ENCODE measurements around the gene PRPF4.
"Not testable (repeated sequence)": the region's sequence is repeated elsewhere in the genome, so short reads cannot be mapped to it uniquely, and the experiment has no call there.

Gene PRPF4

DNA sequence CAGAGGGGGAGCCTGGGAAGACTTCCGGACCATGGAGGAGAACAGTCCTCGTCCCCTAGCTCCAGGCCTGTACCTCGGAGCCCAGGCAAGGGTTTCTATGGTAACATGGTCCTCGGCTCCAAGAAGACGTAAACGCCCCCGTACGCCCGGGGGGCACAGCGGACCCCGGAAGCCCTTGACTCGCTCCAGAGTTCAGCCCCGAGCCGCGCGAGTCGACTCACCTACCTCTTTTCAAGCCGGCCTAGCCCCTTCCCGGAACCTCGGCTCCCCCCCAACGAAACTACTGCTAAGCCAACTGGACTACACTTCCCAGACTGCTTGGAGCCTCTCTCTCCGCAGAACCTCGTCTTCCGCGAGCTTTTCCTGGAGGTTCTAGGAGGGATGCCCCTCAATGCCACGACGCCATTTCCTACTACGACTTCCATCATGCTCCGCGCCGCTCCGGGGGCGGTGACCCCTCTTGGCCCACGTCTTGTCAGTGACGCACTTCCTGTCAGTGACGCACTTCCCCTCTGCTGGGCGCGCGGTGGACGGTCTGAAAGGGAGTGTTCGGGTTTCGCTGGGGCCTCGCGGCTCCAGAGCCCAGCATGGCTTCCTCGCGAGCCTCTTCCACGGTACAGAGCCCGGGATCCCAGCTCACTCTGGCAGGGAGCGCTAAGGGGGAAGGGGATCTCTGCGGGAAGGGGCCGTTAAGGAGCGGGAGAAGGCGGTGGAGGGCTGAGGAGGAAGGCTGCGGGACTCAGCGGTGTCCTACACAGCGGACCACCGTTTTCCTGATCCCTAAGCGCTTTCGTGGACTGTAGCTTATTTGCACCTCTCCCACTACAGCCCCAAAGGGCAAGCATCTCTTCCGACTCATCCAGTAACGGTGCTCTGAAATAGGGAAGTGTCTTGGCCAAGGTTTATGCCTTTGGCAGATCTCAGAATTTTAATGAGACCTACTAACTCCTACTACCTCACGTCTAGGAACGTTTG is at the start of gene PRPF4, which contains the start of gene CDC26:
Gene PRPF4 (plus strand): TSS at position 502 of the 975 bp plus-strand sequence. CDS start 86 bp downstream, at position 588.
Gene CDC26 (minus strand): TSS at position 416 of the 975 bp plus-strand sequence. CDS start 3,065 bp downstream, outside the sequence.
- DNase-seq = peak; percentile 96

- DNase-seq = no peak
Measured at GRCh38 chr9:113227436-113227835, 48.0 kb upstream of the PRPF4 start.

GRCh38 chr9:113228130-113228665 is 47.3 kb upstream of the PRPF4 start:
- DNase-seq = no peak

GRCh38 chr9:113231701-113232100 is 43.8 kb upstream of the PRPF4 start:
- DNase-seq = no peak

GRCh38 chr9:113235701-113236255 is 39.7 kb upstream of the PRPF4 start:
- DNase-seq = not testable (repeated sequence)

- no peak for DNase-seq
Measured at GRCh38 chr9:113237026-113237425, 38.4 kb upstream of the PRPF4 start.

DNA sequence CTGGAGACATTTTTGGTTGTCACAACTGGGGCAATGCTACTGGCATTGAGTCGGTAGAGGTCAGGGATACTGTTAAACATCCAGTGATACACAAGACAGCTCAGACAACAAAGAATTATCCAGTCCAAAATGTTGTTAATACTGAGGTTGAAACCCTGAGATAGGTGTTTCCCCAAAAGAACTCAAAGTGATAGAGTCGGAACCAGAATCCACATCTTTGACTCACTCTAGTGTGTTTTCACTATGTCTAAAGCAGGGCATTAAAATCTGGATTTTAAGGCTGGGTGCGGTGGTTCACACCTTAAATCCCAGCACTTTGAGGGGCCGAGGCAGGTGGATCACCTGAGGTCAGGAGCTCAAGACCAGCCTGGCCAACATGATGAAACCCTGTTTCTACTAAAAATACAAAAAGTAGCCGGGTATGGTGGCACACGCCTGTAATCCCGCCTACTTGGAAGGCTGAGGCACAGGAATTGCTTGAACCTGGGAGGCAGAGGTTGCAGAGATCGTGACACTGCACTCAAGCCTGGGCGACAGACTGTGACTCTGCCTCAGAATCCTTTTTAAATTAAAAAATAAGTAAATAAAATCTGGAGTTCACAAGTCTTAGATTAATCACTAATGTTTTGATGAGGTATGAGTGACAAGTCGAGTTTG is 37.1 kb upstream of the PRPF4 start:
- no peak for DNase-seq

DNA sequence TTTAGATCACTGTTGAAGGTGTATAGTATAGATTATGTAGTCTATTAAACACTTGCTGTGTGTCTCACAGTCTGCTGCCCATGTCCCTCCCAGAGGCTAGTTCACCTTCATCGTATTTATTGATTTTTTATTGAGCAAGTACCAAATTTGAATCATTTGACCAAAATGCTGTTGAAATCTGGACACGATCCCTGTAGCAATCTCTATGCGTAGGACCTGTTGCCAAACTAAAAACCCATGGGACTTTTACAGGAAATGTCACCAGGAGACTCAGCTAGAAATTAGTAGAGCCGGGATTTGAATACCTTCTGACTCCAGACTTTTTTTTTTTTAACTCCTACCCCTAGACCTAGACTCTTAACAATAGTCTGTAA is 36.6 kb upstream of the PRPF4 start:
- DNase-seq = no peak

GRCh38 chr9:113241161-113241560 is 34.3 kb upstream of the PRPF4 start:
- no peak for DNase-seq

DNA sequence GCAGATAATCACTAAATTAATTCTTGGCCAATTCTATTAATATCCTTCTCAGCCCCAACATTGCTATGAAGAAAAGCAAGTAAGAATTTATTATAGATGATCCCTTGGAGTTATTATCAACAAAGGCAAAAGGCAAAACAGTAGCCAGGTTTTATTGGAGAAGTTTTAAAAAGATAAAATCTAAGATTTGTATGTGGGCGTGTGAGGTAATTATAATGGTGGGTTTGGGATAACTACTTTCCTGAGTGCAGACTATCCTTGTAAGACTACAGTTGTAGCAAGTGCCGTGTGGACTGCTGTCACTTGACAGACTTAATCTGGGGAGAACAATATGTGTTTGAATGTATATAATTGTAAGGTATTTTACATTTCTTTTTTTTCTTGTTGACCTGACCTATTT is 30.9 kb upstream of the PRPF4 start:
- DNase-seq = no peak

- no peak for DNase-seq
Measured at GRCh38 chr9:113245894-113246293, 29.6 kb upstream of the PRPF4 start.

DNA sequence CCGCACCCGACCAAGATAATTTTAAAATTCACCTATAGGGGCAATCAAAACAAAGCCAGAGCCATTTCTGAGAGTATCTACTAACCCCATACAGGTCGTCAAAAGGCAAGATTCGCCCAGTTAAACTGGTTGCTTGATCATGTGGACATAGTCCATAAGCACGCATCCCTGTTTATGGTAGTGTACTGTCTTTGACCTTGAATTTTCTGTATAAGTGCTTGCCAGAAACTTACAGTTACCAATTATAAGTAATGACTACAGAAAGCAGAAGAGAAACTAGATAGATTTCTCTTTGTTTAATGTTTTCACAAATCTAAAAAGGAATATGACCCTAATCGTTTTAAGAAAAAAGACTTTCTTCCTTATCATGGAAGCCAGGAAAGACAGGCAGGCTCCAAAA is 28.5 kb upstream of the PRPF4 start:
- DNase-seq = no peak

DNA sequence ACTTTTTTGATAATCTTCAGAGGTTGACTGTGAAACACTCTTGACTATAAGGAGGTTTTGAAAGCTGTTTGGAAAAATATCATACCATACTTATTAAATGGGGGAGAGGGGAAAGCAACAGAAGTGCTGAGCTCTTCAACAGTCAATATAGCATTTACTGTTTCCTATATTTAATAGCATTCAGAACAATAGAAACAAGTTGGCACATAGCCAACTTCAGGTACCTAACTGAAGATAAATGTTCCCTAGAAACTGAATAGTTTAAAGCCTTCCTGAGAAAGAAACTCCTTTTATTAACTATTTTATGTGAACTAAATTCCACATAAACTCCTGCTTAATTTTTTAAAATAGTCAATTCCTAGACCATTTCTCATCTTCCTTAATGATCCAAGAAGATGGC is 27.8 kb upstream of the PRPF4 start:
- no peak for DNase-seq

DNA sequence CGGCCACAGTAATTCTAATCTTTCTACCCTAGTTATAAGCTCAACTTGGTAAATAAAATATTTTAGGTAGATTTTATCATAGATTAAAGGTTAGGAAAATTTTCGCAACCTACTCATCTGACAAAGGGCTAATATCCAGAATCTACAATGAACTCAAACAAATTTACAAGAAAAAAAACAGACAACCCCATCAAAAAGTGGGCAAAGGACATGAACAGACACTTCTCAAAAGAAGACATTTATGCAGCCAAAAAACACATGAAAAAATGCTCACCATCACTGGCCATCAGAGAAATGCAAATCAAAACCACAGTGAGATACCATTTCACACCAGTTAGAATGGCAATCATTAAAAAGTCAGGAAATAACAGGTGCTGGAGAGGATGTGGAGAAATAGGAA is 25.8 kb upstream of the PRPF4 start:
- not testable (repeated sequence) for DNase-seq

- DNase-seq = no peak
Measured at GRCh38 chr9:113250807-113251206, 24.7 kb upstream of the PRPF4 start.

DNA sequence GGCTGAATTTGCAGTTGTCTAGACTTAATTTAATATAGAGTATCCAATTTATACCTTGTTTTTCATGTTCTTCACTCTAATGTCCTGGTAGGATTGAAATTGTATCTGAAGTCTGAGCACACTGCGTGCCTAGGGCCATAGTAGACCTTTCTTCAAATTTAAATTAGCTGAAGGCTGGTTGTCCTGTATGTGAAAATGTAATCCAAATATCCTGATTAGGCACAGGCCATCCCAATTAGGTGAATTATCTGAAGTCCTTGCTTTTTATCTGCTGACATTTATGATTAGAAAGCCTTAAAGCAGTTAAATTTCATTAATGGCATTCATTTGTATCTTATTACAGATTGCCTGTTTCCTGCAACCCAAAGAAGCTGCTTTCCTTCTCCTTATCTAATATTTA is 20.5 kb upstream of the PRPF4 start:
- DNase-seq = no peak

DNA sequence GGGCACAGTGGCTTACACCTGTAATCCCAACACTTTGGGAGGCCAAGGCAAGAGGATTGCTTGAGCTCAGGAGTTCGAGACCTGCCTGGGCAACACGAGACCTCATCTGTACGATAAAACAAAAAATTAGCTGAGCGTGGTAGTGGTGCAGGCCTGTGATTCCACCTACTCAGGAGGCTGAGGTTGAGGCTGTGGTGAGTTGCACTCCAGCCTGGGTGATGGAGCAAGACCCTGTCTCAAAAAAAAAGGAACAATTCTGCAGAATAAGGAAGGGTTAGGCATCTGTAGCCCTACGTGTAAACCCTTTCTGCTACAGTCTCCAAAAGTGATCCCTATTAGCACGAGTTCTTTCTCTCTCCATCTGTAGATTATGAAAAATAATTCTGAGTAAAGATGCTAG is 20.0 kb upstream of the PRPF4 start:
- DNase-seq = no peak

DNA sequence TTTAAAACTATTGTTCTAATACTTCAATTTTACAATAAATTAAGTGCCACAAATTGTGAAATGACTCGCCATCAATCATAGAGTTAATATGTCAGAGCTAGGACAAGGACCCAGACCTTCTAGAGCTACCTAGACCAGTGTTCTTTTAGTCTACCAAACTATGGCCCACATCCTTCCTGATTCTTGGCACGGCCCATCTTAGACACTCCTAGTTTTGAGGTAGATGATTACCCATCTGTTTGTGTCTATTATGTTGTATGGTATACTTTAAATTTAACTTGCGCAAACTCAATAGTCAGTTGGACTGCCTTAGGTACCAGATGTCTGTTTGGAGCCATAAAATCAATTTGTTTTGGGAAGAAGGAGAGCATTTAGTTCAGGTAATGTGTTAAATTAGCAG is 17.6 kb upstream of the PRPF4 start:
- no peak for DNase-seq

DNA sequence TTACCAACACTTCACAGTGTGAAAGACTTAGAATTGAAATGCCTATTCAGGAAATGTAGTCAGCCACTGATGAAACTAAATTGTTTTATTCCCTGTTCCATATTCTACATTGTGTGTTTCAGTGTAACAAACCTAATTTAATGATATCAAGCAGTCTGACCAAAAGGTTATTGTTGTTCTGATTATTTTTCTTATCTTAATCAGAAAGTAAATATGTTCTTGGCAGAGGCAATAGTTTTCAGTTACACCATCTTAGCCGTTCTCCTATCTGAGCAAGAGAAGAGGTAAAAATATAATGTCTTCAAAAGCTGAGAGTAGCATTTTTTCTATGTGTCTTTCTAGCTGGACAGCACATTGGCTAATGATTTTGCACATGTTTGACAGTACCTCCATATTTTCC is 17.2 kb upstream of the PRPF4 start:
- DNase-seq = no peak

DNA sequence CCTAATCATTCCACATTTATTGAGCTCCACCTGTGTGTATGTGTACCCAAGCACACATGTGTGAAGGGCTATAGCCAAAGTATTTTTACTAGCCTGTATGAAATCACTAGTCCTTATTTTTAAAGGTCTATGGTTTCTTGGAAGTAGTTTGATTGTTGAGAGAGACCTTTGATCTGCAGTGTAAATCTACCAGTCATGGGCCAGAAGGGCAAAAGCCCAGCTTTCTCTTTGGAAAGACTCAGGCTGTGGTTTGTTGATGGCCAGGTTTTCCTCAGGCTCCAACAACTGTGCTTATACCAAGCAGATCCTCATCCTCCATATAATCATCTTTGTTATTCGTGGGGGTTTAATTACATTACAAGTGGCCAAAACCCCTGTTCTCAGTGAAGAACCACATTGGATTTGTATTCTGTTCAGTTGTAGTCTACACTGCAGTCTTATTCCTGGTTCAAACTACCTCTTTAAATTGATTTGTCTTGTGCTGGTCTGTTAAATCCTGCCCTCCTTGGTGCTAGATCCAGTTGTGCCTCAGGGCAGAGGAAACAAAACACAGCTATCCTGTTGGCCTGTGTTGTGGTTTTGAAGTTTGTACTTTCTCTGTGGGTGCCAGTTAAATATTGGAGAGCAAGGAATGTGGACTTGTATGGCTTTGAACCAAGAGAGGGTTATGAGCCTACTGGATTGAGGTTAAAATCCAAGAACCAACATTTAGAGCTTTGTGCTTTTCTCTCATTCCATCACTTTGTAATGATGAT is 13.4 kb upstream of the PRPF4 start:
- DNase-seq = no peak

DNA sequence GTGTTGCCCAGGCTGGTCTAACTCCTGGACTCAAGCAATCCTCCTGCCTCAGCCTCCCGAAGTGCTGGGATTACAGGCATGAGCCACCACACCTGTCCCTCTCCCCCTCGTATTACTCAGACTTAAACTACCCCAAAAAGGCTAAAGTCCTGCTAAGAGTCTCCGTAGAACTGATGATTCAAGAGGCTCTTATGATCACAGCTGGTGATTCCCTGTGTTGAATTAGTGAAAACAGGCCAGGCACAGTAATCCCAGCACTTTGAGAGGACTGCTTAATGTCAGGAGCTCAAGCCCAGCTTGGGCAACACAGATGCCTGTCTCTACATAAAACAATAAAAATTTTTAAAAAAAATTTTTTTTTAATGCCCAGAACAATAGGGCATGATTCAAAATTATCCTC is 9.3 kb upstream of the PRPF4 start:
- DNase-seq = no peak

DNA sequence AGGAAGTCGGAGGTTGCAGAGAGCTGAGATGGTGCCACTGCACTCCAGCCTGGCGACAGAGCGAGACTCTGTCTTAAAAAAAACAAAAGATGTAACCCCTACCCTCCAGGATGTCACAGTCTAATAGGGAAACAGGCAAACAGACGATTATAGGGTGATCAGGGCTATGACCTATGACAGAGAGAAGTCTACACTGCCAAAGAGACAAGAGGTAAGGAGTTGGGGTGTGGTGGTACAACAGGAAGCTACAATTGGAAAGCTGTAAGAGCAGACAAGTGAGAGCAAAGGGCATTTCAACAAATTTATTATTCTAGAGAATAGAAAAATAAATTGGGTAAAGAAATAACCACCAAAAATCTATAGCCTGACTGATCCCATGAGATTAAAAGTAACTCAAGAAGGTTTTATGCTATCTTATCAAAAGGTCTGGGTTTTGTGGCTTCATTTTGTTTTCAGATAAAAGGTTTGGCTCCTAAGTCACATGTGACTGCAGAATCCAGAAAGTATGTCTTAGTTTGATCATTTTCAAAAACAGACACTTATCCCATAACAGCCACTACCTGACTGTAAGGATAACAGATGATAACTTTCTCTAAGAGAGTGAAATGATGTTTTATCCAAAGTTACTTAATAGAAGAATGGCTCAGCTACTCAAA is 7.4 kb upstream of the PRPF4 start:
- DNase-seq = no peak
